ENCODE measurements around the gene PAX6.

Gene PAX6

DNA sequence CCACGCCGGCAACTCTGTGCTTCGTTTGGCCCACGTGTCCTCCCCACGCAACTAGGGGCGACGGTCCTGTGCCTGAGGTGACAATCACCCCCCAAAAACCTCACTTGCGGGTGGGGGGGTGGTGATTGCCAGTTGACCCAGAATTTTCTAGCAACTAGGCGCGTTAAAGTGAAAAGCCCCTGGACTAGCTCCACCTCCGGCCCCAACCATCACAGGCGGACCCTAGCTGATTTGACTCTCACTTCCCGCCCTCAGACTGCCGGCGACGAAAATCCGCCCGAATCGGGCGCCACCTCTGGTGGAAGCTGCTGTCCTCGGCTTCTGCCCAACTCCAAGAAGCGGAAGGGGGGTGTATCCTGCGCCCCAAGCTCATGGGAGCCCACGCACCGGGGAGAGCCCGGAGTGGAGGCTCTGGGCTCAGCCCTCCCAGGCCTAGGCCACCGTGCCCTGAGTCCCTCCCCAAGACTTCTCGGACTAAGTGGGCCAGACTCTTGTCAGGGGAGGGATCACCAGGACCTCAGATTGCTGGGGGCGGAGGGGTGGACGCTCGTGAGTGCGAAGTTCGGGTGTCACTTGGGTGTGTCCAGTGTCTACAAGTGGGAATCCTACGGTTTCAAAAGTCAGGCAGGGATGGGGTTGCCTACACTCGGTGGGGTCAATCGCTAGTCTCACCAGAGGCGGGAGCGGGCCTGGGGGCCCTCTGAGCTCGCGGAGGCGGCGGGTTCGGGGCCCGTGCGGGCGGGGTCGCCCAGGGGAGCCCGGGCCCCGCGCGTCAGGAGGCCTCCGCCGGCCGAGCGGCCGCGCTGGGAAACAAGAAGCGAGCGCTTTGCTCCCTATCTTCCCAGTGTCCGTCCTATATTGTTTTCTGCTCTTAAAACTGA lies 12.3 kb downstream of the PAX6 start:
- DNase-seq (ENCODE audit: low read depth in 1 of 2, low spot score in 1 of 2), result no peak

DNA sequence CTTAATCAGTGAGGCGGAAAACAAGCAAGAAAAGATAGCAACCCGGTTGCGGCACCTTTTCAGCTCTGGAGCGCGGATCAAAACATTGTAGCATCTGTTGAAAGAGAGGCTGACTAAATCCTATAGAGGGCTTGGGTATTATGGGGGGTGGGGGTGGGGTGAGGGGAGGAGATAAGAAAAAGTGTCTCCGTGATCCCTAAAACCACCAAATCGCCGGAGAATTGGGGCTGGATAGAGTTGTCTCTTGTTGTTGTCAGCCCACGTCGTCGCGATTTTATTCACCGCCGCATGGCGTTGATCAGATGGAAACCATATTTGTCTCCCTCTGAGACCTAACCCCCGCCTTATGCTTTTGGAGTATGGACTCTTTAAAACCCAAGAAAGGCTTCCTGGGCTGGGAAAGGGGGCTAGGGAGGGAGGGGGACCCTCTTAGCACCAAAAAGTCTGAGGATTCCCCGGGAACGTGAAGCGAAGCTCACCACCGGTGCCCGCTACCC lies 13.0 kb downstream of the PAX6 start:
- no peak for DNase-seq (ENCODE audit: low read depth in 1 of 2, low spot score in 1 of 2)

DNA sequence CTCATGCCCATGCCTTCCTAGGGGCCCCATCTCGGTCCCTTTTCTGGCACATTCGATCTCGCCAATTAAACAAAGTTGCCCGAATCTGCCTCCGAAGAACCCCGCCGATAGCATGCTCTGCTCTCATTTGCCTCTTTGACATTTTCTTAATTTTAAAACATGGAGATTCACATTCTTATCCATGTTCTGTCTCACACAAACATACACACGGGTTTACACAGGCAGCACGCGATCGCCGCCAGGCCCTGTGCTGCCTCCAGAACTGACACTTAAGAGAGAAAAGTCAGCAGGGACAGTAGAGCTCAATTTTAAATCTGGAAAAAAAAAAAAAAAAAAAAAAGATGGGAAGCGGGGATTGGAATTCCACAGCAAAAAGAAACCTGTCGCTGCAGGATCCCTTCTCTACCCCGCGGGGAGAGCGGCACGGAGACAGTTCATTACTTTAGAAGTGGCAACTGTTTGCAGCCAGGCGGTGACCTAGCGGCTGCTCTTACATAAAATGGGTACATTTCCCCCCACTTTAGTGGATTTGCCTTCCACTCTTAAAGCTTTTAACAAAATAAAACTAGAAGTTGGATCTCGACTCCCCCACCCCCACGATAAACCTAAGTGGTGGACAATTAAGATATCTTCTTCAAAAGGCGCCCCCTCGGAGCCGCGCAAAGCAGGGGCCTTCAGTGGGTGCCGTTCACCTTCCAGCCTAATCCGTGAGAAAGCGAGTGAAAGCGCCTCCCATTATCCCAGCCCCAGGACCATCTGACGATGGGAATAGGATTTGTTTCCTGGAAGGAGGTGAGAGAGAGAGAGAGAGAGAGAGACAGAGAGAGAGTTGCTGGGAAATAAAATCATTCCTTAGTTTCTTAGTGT lies 13.7 kb downstream of the PAX6 start:
- DNase-seq (ENCODE audit: low read depth in 1 of 2, low spot score in 1 of 2), result no peak

- no peak for DNase-seq (ENCODE audit: low read depth in 1 of 2, low spot score in 1 of 2)
Measured at GRCh38 chr11:31796499-31797189, 14.5 kb downstream of the PAX6 start.

GRCh38 chr11:31795706-31796498 lies 15.2 kb downstream of the PAX6 start:
- no peak for DNase-seq (ENCODE audit: low read depth in 1 of 2, low spot score in 1 of 2)

- DNase-seq (ENCODE audit: low read depth in 1 of 2, low spot score in 1 of 2), result no peak
Measured at GRCh38 chr11:31794548-31794947, 16.6 kb downstream of the PAX6 start.

DNA sequence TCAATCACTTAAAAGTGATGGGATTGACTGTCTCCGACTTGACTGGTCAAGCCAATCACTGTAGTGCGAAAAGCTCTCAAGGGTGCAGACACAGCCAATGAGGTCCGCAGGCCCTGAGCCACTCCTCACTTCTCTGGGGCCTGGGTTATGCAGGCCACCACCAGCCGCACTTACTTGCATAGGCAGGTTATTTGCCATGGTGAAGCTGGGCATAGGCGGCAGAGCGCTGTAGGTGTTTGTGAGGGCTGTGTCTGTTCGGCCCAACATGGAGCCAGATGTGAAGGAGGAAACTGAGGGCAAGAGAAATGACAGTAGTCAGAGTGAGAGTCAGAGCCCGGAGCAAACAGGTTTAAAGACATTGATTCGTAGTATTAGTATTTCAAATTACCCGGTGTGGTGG lies 17.9 kb downstream of the PAX6 start:
- no peak for DNase-seq (ENCODE audit: low read depth in 1 of 2, low spot score in 1 of 2)

GRCh38 chr11:31792456-31792855 lies 18.7 kb downstream of the PAX6 start:
- DNase-seq (ENCODE audit: low read depth in 1 of 2, low spot score in 1 of 2), result no peak

GRCh38 chr11:31792036-31792435 lies 19.1 kb downstream of the PAX6 start:
- no peak for DNase-seq (ENCODE audit: low read depth in 1 of 2, low spot score in 1 of 2)

- DNase-seq (ENCODE audit: low read depth in 1 of 2, low spot score in 1 of 2), result no peak
Measured at GRCh38 chr11:31790649-31791048, 20.5 kb downstream of the PAX6 start.

DNA sequence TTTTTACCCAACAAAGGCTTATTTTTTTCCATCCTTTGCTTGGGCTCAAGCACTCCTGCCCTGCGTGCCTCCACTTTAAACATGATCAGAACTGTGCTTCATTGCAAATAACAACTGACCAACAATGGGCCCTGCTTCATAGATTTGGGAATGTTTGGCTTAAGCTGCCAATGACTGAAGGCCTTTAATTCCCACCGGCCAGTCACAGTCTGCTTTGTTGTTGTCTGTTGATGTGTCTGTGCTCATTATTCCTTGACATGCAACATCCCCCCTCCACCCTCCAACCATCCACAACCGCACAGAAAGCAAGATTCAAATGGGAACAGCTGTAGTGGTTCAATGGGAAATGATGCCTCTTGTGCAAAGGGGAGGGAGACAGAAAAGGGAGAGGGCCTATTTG lies 23.0 kb downstream of the PAX6 start:
- no peak for DNase-seq (ENCODE audit: low read depth in 1 of 2, low spot score in 1 of 2)

GRCh38 chr11:31786996-31787685 lies 24.0 kb downstream of the PAX6 start:
- DNase-seq (ENCODE audit: low read depth in 1 of 2, low spot score in 1 of 2), result no peak

GRCh38 chr11:31784611-31785010 lies 26.5 kb downstream of the PAX6 start:
- DNase-seq (ENCODE audit: low read depth in 1 of 2, low spot score in 1 of 2), result no peak

DNA sequence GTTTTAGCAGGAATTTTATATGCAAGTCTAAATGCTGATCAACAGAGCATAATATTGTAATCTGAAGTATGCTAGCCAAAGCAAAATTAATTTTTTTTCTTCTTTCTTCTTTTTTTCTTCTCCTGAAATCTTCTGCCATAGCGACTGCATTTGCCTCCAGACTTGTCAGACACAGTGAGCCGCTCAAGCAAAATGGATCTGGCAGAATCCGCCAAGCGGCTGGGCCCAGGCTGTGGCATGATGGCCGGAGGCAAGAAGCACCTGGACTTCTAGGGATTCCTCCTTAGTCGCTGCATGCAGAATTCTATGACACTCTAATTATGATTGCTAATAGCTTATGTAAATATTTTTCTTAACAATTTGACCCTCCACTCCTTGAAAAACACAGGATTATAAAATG lies 27.9 kb downstream of the PAX6 start:
- no peak for DNase-seq (ENCODE audit: low read depth in 1 of 2, low spot score in 1 of 2)

DNA sequence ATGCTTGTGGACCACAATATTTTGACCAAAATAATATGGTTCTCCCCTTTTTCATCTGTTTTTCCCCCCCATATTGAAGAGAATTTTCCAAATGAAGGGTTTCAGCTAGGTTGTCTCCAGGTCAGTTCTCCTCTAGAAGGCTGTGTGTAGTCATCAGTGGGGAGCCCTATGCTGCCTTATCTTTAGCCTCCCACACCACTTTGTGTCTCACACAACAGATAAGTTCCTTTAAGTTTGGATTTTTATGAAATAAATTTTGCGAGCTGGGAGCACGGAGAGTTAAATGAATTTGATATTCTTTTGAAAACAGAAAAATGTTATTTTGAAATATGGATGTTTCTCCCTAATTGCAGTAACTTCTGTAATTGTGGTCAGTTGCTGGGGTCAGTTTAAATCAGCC lies 28.9 kb downstream of the PAX6 start:
- DNase-seq (ENCODE audit: low read depth in 1 of 2, low spot score in 1 of 2), result no peak

GRCh38 chr11:31780480-31780971 lies 30.6 kb downstream of the PAX6 start:
- DNase-seq (ENCODE audit: low read depth in 1 of 2, low spot score in 1 of 2), result no peak

- no peak for DNase-seq (ENCODE audit: low read depth in 1 of 2, low spot score in 1 of 2)
Measured at GRCh38 chr11:31780078-31780477, 31.0 kb downstream of the PAX6 start.

GRCh38 chr11:31779374-31779791 lies 31.7 kb downstream of the PAX6 start:
- no peak for DNase-seq (ENCODE audit: low read depth in 1 of 2, low spot score in 1 of 2)

DNA sequence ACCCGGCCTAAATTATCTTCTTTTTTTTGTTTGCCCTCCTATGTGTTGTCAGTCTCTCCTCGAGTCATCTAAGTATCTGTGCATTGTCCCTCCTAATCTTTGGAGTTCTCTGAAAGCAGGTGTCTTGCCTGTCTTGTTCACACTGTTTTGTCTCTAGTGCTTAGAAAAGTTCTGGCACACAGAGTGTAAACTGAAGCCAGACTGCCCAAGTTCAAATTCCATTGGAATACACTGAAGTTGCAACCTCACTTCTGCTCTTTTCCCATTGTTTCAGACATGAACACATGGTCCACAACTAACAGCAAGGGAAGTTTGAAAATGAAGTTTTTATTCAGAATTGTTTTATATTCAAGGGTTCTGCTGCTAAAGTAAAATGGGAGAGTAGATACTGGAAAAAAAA lies 38.7 kb downstream of the PAX6 start:
- DNase-seq (ENCODE audit: low read depth in 1 of 2, low spot score in 1 of 2), result no peak

All from stimulated activated CD4-positive, alpha-beta T cell treated with anti-CD3 and anti-CD28 coated beads, Interleukin-15, amount 100 ng/mL, for 1 hour (primary cell).